ENCODE data around the gene EMX1. TPM values are rescaled to one million over a fixed set of nuclear protein-coding genes. Genes with fewer than 3 reads are reported as not detected.

The EMX1 gene
- total and polyA plus RNA-seq, 7 donors: 0.60 to 1.4 (median 0.71) TPM; not detected in 4

DNA sequence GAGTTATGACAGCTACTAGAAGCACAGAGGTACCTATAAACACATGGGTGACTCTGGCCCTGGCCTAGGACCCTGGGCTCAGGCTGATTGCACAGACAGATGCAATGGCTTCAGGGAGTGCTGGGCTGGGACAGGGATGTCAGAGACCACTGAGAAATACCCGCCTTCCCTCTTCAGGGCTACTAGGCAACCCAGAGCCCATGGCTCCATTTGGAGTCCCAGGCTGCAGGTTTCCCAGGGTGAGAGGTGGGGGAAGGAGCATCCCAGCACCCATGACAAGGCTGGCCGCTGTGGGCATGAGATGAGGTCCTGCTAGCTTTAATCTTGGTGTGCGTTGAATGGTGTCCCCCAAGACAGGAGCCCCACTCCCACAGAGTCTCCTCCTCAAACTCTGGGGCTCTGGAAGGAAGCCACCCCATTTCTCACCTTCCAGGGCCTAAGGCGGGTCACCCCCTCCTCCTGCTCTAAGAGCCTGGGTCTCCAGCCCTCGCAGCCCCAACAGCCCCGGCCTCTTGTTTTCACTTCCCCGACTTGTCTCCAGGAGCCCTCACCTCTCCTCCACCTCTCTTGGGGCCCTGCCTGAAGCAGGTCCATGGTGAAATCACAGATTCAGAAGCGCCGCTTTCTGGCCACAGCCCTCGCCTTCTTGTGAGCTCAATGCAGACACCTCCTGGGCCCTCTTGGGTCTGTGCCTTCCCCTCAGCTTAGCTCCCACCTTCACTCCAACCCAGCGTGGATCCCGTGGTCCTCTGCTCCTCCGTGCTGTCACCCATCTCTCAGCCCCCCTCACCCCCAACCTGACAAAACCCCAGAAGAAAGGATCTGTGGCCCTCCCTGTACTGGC lies 41.4 kb downstream of the EMX1 start:
- H3K9me3 ChIP-seq: no peaks in the 10 kb centered on the region
- 95% methylated on average over 13 of the region's 13 CpGs for WGBS, 2 donors
- H3K27me3 ChIP-seq: no peaks in the 10 kb centered on the region
- TF ChIP-seq, protein P1, sequence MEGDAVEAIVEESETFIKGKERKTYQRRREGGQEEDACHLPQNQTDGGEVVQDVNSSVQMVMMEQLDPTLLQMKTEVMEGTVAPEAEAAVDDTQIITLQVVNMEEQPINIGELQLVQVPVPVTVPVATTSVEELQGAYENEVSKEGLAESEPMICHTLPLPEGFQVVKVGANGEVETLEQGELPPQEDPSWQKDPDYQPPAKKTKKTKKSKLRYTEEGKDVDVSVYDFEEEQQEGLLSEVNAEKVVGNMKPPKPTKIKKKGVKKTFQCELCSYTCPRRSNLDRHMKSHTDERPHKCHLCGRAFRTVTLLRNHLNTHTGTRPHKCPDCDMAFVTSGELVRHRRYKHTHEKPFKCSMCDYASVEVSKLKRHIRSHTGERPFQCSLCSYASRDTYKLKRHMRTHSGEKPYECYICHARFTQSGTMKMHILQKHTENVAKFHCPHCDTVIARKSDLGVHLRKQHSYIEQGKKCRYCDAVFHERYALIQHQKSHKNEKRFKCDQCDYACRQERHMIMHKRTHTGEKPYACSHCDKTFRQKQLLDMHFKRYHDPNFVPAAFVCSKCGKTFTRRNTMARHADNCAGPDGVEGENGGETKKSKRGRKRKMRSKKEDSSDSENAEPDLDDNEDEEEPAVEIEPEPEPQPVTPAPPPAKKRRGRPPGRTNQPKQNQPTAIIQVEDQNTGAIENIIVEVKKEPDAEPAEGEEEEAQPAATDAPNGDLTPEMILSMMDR (IDR thresholded peaks at IDR 0.05): no peak
- TF ChIP-seq EP300 (IDR thresholded peaks at IDR 0.05): no peak
- TF ChIP-seq POLR2AphosphoS5 (IDR thresholded peaks at IDR 0.05): no peak
- TF ChIP-seq POLR2A (IDR thresholded peaks at IDR 0.05): no peak
- H3K27ac ChIP-seq: no peak overlapping the region
- peaks cover 0 to 7% (median 0%) of the 10 kb centered on the region in 4 donors for H3K36me3 ChIP-seq
- H3K4me1 ChIP-seq: no peaks in the 10 kb centered on the region
- intact Hi-C loops (cut with DNase I): no loop called here
- no peak for DNase-seq
- H3K4me3 ChIP-seq: no peak overlapping the region

- Histone ChIP-seq H3K4me3 (no peak overlapping the region), H3K27me3 (no peaks in the 10 kb centered on the region), H3K36me3 (peaks cover 0 to 7% (median 0%) of the 10 kb centered on the region in 4 donors), H3K4me1 (no peaks in the 10 kb centered on the region), H3K9me3 (no peaks in the 10 kb centered on the region), H3K27ac (no peak overlapping the region)
- no peak for DNase-seq
- intact Hi-C loops (cut with DNase I): no loop called here
- no peak for TF ChIP-seq POLR2A (IDR thresholded peaks at IDR 0.05)
- TF ChIP-seq EP300 (IDR thresholded peaks at IDR 0.05): no peak
- no peak for TF ChIP-seq POLR2AphosphoS5 (IDR thresholded peaks at IDR 0.05)
- TF ChIP-seq, protein P1 (IDR thresholded peaks at IDR 0.05): no peak
- 94% methylated on average over 8 of the region's 8 CpGs for WGBS, 2 donors
Observed at GRCh38 chr2:72959554-72959953, 42.2 kb downstream of the EMX1 start.

DNA sequence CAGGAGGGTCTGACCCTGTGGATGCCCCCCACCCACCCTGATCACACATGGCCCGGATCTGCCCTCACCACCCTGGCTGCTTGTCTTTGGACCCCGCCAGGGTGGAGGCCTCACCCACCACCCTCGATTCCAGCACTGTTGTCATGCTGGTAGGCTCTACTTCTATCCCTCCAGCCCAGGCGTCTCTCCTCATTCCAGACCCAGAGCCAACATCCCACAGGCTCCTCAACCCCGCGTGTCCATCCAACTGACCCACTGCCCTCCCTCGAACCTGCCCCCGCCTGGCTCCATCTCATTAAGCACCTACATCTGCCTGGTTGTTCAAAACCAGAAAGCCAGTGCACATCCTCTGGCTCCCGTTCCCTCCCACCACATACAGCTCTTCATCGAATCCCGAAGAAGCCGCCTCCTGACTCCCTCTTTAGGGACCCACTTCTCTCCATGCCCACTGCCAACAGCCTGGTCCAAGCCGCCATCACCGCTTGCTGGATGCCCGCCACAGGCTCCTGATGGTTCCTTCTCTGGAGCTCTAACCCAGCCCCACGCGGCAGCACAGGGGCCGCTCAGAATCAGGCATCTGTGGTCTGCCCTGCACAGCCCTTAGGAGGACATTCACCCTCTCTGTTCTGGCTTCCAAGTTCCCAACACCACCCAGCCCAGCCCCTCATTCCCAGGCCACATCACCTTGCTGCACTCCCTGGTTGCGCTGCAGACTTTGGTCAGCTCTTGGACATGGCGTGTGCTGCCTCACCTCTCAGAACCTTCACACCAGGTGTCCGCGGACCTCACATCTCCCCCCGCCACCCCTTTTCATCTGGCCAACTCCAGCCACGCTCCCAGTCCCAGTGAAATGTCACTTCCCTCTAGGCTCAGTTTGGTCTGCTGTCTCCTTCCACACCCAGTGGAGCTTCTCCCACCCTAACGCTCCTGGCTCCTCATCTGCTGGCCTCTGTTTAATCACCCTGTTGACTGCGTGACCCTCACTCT lies 43.0 kb downstream of the EMX1 start:
- no peaks in the 10 kb centered on the region for H3K9me3 ChIP-seq
- no peak overlapping the region for H3K27ac ChIP-seq
- intact Hi-C loops (cut with DNase I): no loop called here
- 94 to 96% methylated on average over 26 of the region's 26 CpGs for WGBS, 2 donors
- no peak for TF ChIP-seq POLR2A (IDR thresholded peaks at IDR 0.05)
- TF ChIP-seq POLR2AphosphoS5 (IDR thresholded peaks at IDR 0.05): no peak
- no peak for TF ChIP-seq EP300 (IDR thresholded peaks at IDR 0.05)
- TF ChIP-seq, protein P1 (IDR thresholded peaks at IDR 0.05): no peak
- no peaks in the 10 kb centered on the region for H3K27me3 ChIP-seq
- DNase-seq: no peak
- no peaks in the 10 kb centered on the region for H3K4me1 ChIP-seq
- peaks cover 0 to 7% (median 0%) of the 10 kb centered on the region in 4 donors for H3K36me3 ChIP-seq
- H3K4me3 ChIP-seq: no peak overlapping the region

DNA sequence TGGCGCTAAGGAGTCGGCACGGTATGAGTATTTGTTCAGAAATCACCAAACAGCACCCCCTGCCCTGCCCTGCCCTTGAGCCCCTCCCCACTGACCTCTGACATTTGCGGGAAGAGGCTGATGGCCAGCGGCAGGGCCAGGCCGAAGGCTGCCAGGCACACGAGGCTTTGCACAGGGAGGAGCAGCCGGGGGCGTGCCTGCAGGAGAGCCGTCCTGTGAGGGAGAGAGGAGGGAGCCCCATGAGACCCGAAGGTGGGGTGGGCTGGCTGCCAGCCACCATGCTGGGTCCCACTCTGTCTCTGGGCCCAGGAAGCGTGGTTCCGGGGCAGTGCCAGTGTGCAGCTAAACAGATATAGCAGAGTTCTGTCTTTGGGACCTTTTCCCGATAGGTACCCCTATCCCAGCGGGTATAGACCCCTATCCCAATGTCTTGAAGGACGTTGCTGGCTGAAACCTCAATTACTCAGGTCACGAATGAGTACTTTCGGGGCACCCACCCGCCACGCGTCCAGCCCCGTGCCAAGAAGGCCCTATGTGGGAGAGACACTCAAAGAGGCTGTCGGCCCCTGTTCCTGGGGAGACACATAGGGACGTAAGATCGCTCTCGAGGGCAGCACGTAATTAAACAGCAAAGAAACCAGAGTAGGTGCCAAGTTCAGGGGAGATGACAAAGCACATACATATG lies 43.9 kb downstream of the EMX1 start:
- no peak overlapping the region for H3K4me3 ChIP-seq
- H3K4me1 ChIP-seq: no peaks in the 10 kb centered on the region
- intact Hi-C loops (cut with DNase I): no loop called here
- no peak for DNase-seq
- WGBS, 2 donors: 92 to 93% methylated on average over 27 of the region's 27 CpGs
- H3K27ac ChIP-seq: no peak overlapping the region
- H3K9me3 ChIP-seq: no peaks in the 10 kb centered on the region
- H3K36me3 ChIP-seq: peaks cover 0 to 9% (median 0%) of the 10 kb centered on the region in 4 donors
- no peaks in the 10 kb centered on the region for H3K27me3 ChIP-seq
- TF ChIP-seq POLR2A (IDR thresholded peaks at IDR 0.05): no peak
- no peak for TF ChIP-seq POLR2AphosphoS5 (IDR thresholded peaks at IDR 0.05)
